Activated CD4-positive, alpha-beta T cell treated with anti-CD3 and anti-CD28 coated beads, Interleukin-2, Interleukin-6, amounts not matched to agents 100 ng/mL and 50 ng/mL, durations not matched to agents 16 hours and 8 hours (primary cell): ENCODE data around the gene ATP8B1.
"Not testable (repeated sequence)": the region's sequence is repeated elsewhere in the genome, so short reads cannot be mapped to it uniquely, and the experiment has no call there.

Source experiments
- DNase-seq: peaks from one replicate; pipeline ENCODE4 v3.0.0-alpha.2; 2020

ATP8B1 gene

DNA sequence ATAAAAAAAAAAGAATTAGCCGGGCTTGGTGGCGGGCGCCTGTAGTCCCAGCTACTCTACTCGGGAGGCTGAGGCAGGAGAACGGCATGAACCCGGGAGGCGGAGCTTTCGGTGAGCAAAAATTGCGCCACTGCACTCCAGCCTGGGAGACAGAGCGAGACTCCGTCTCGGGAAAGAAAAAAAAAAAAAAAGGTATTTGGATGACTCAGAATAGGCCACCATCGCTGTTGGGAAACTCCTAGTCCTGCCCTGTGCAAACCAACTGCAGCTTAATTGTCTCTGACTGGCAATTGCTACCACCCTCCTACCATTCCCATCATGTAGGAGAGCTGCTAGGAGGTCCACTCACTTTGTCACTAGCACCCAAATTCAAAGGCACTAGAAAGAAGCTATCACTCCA is 43.5 kb downstream of the ATP8B1 start:
- DNase-seq = no peak

DNA sequence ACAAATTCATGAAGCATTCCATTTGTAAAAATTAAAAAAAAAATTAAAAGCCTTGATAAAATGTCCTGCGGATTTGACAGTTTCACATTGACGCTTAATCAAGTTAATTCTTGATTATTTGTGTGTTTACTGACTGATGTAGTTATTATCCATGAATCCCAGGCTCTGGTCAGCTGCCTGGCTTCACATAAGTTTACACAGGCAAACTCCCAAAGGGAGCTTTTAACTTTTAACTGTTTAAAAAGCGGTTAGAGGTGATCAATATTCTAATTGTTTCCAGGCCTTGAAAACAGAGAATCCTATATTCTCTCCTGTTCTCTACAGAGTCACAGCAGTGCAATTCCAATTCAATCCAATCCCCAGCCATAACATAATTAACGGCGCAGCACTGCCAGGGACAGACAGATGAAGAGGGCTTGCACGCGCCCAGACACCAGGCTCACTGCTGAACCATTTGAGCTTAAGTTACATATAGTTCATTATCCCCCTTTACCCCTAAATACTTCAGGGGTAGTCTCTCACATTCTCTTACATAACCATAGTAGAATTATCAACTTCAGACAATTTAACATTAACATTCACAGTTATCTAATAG is 47.5 kb downstream of the ATP8B1 start:
- DNase-seq = no peak

- no peak for DNase-seq
These were observed 48.4 kb downstream of the ATP8B1 start for GRCh38 chr18:57754577-57755338.

DNA sequence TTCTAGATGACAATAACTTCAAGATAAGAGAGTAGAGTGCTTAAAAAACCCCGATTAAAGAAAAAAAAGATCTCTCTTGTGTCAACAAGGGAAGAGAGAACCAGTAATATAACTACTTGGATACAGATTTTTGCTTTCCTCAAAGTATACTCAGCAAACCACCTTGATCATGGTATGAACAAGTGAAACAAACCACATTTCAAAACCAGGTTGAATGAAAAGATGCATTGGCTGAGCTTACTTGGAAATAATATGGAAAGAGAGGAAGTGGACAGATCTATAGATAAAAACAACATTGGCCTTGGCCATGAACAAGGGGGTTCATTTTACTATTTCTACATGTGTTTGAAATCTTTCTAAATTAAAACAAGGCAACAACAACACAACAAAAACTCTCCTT is 50.1 kb downstream of the ATP8B1 start:
- DNase-seq = peak; percentile 27

DNA sequence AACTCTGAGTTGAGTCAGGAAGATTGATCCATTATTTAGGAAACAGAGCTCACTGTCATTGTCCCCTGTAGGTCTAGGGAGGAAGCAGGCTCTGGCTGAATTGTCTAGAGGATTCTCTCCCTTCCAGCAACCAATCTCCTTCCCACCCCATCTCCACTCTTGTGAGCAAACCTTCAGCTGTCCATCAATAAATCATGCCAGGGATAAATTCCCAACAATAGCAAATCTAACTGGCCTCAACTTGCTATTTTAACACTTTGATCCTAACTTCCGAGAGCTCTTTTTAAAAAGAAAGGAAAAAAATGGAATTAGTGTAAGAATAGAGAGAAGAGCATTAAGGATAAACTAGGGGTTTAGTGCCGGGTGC is 53.5 kb downstream of the ATP8B1 start:
- DNase-seq = no peak

GRCh38 chr18:57748770-57749603 is 54.1 kb downstream of the ATP8B1 start:
- DNase-seq = no peak

DNA sequence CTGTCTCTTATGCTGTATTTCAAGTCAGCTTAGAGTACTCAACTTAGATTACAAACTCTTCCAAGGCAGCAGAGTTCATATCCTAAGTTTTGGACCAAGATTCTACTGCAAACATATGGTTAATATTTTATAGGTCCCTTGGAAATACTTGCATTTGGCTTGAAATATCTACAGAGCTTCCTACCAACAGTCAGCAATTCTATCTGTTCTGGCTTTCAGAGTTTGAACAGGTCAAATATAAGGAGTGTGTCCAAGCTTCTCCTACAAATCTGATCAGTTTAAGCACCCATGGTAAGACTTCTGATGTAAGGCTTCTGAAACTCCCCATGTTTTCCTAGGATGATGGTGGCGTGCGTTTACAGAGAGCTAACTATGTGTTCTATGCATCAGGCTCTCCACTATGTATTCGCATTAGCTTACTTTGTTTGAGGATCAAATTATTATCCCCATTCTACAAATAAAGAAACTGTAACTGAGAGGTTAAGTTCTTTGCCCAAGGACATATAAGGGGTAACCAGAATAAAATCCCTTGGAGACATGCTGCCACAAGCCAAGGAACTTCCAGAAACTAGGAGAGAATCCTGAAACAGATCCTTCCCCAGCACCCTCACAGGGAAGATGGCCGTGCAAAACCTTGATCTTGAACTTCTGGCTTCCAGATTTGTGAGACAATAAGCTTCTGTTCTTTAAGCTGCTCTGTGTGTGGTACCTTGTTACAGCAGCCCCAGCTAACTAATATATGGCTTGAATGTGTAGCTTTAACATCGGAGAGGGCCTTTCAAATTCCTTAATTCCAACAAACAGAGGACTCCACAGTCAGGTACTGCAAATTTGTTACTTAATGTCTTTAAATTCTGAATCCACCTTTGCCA is 55.1 kb downstream of the ATP8B1 start:
- DNase-seq = no peak

GRCh38 chr18:57744211-57744694 is 58.9 kb downstream of the ATP8B1 start:
- no peak for DNase-seq

- no peak for DNase-seq
These were observed 60.1 kb downstream of the ATP8B1 start for GRCh38 chr18:57743008-57743407.

DNA sequence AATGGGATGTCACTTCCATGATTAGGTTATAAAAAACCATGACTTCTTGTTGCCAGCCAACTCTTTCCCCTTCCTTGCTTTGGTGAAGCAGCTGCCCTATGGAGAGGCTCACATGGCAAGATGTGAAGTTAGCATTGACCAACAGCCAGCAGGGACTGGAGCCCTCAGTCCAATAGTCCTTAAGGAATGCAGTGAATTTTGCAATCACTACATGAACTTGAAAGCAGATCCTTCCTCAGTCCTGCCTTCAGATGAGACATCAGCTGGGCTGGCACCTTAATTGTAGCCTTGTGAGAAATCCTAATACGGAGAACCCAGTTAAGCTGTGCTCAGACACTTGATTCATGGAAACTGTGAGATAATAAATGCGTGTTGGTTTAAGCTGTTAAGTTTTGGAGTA is 61.8 kb downstream of the ATP8B1 start:
- DNase-seq = no peak

- DNase-seq = no peak
These were observed 65.0 kb downstream of the ATP8B1 start for GRCh38 chr18:57738078-57738477.

DNA sequence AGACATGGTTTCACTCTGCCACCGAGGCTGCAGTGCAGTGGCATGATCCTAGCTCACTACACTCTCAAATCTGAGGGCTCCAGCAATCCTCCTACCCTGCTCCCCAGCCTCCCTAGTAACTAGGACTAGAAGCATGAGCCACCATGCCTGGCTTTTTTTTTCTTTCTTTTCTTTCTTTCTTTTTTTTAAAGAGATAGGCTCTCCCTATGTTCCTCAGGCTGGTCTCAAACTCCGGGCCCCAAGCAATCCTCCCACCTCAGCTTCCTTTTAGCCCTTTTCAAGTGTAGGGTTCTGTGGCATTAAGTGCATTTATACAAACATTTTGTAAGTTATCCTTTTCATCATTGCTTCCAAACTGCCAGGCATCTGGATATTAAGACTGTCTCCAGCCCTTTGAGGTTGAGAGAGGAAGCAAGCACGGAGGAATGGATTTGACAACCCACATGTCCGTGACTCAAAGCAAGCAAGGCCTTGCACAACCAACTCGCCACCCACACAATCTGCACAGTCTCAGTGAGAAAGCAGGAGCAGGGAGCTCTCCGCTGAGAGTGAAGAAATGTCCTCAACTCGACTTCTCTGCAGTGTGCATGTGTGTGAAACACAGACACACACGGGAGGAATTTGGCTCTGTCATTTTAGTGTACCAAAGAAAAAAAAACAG is 65.6 kb downstream of the ATP8B1 start:
- no peak for DNase-seq

GRCh38 chr18:57735042-57735441 is 68.1 kb downstream of the ATP8B1 start:
- not testable (repeated sequence) for DNase-seq

DNA sequence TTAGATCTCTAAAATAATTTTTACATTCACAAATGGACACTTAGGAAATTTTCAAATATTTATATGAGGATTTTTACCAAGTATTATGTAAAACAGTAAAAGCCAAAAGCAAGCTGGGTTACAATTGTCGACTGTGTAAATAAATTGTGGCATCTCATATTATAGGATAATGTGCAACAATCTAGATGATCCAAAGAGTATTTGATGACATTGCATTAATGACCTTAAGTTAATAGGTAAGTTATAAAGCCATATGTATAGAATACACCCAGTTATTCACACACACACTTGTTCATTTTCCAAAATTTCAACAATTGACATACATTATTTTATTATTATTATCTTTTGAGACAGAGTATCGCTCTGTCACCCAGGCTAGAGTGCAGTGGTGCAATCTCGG is 69.3 kb downstream of the ATP8B1 start:
- DNase-seq = no peak

- DNase-seq = no peak
These were observed 73.0 kb downstream of the ATP8B1 start for GRCh38 chr18:57730146-57730545.

- DNase-seq = no peak
These were observed 74.1 kb downstream of the ATP8B1 start for GRCh38 chr18:57728941-57729511.

DNA sequence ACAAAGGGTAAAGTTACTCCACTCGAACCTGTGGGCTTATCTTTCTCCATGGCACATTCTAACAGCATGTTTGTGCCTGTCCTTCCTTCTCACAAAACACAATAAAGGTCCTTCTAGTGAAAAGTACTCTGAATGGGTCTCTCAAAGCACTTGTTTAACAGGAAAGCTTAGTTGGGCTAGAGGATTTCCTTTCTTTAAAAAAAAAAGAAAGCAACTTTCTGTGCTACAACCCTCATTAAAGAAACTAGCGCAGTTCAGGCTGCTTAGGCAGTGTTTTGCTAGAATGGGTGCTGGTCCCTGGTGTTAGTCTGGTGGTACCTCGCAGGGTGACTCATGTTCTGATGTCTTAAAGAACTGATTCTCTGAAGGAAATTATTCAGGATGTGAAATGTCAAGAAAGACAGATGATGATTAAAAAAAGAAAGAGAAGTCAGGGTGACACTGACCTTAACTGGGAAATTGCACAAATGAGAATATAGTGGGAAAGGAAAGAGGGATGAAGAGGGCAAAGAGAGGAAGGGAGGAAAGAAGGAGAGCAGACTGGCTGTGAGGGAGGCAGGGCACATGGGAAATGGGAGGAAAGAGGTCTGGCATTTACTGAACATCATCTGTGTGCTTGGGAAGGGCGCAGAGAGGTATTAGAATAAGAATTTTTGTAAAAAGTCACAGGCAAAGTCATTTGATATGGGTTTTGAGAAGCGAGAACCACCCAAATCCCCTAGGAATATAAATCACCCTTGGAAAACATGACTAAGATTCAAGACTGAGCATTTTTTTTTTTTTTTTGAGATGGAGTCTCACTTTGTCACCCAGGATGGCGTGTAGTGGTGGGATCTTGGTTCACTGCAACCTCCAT is 74.9 kb downstream of the ATP8B1 start:
- DNase-seq = no peak

DNA sequence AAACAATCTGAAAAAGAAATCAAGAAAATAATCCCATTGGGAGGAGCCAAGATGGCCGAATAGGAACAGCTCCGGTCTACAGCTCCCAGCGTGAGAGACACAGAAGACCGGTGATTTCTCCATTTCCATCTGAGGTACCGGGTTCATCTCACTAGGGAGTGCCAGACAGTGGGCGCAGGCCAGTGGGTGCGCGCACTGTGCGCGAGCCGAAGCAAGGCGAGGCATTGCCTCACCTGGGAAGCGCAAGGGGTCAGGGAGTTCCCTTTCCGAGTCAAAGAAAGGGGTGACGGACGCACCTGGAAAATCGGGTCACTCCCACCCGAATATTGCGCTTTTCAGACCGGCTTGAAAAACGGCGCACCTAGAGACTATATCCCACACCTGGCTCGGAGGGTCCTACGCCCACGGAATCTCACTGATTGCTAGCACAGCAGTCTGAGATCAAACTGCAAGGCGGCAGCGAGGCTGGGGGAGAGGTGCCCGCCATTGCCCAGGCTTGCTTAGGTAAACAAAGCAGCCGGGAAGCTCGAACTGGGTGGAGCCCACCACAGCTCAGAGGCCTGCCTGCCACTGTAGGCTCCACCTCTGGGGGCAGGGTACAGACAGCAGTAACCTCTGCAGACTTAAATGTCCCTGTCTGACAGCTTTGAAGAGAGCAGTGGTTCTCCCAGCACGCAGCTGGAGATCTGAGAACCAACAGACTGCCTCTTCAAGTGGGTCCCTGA is 83.7 kb downstream of the ATP8B1 start:
- not testable (repeated sequence) for DNase-seq

DNA sequence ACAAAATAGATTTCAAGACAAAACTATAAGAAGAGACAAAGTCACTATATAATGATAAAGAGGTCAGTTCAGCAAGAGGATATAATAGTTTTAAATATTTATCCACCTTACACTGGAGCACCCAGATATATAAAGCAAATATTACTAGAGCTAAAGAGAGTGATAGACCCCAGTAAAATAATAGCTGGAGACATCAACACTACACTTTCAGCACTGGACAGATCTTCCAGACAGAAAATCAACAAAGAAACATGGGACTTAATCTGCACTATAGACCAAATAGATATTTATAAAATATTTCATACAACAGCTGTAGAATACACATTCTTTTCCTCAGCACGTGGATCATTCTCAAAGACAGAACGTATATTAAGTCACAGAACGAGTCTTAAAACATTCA is 86.6 kb downstream of the ATP8B1 start:
- no peak for DNase-seq

DNA sequence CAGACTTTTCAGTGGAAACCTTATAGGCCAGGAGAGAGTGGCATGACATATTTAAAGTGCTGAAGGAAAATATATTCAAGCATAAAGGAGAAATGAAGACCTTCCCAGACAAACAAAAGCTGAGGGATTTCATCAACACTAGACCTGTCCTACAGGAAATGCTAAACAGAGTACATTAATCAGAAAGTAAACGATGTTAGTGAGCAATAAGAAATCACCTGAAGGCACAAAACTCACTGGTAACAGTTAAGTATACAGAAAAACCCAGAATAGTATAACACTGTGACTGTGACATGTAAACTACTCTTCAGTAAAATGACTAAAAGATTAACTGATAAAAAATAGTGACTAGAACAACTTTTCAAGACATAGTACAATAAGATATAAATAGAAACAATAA is 87.4 kb downstream of the ATP8B1 start:
- no peak for DNase-seq
